Measurements from ENCODE around the gene ALDH3B1.

DNA sequence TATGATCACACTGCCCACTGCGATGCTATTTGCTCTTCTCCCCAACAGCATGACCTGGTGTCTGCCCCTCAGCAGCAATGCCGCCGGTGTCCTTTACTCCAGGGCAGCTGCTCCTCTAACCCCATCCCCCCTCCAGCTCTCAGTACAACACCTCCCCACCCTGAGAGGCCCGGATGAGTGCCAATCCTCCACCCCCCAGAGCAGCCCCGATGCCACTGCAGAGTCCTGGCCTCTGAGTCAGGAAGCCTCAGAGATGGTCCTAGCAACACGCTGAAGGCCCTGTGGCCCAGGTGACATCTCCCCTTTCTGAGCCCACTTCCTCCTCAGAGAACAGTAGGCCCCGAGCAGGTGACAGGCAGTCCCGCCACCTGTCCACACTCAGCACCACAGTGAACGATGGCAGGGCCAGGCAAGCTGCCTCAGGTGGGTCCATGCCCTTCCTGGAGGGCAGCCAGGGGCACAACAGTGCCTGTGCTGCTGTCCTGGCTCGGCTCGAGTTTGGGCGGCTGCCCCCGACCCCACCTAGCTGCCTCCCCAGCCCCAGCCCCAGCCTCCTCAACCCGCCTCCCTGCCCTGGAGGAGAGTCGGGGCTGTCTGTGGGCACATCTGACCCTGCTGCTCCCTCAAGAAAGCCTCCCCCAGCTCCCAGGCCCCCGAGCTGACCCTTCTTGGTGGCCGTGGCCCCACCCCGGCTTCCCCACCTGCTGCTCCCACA lies 16.4 kb downstream of the ALDH3B1 start:
- TF ChIP-seq, protein P1, sequence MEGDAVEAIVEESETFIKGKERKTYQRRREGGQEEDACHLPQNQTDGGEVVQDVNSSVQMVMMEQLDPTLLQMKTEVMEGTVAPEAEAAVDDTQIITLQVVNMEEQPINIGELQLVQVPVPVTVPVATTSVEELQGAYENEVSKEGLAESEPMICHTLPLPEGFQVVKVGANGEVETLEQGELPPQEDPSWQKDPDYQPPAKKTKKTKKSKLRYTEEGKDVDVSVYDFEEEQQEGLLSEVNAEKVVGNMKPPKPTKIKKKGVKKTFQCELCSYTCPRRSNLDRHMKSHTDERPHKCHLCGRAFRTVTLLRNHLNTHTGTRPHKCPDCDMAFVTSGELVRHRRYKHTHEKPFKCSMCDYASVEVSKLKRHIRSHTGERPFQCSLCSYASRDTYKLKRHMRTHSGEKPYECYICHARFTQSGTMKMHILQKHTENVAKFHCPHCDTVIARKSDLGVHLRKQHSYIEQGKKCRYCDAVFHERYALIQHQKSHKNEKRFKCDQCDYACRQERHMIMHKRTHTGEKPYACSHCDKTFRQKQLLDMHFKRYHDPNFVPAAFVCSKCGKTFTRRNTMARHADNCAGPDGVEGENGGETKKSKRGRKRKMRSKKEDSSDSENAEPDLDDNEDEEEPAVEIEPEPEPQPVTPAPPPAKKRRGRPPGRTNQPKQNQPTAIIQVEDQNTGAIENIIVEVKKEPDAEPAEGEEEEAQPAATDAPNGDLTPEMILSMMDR (IDR thresholded peaks at IDR 0.05): no peak
- TF ChIP-seq POLR2A (IDR thresholded peaks at IDR 0.05): no peak

All from lower leg skin (tissue), 3 donors.